A549 (cell line): Measurements from ENCODE around the gene LYPLA2. TPM values are rescaled to one million over a fixed set of nuclear protein-coding genes. Genes with fewer than 3 reads are reported as not detected.
A peak's percentile ranks its signal among the peaks of the same experiment; 100 is the strongest.

Experiments
- ATAC-seq, 2 experiments: fragments of 200-7000 bp in 1 of 2; fragments of >200 bp in 1 of 2; cut with Nextera tagmentation in 1 of 2; cut with Tn5 transposase in 1 of 2; 3 replicates each; pipeline versions ENCODE4 v1.8.0 to v1.9.1; 2018 to 2020; ENCODE audit warnings: mild to moderate bottlenecking in 1 of 2, moderate library complexity in 1 of 2
- CTCF ChIA-PET: fragments of 300-600 bp; sonication (Branson Sonifier 250); formaldehyde crosslinking; extraction: SDS; loops from one replicate; lab custom pipeline; 2021; ENCODE audit warnings: antibody characterized with exemption, inconsistent platforms; lab: Yijun Ruan, JAX
- POLR2A ChIA-PET: fragments of 350-600 bp; formaldehyde crosslinking; extraction: SDS; loops from one replicate; lab custom pipeline; 2021; ENCODE audit warnings: antibody characterized with exemption, inconsistent platforms; lab: Yijun Ruan, JAX
- DNase-seq, 2 experiments: peaks; one replicate each; pipeline versions ENCODE4 v3.0.0 to v3.0.0-alpha.2; 2011 to 2016; ENCODE audit warnings: low read depth in 1 of 2, low spot score in 1 of 2
- FAIRE-seq: peaks from 2 replicates; lab custom pipeline; 2011; peaks lifted over from hg19 to GRCh38; lab: Jason Lieb, UNC
- H3K27ac ChIP-seq, 2 experiments: fragments of >200 bp; sonication (Bioruptor Twin); formaldehyde crosslinking; 3 replicates each; pipeline ENCODE4 v1.5.1; 2016 to 2017
- H3K4me1 ChIP-seq: fragments of >200 bp; sonication (Bioruptor Twin); formaldehyde crosslinking; 3 replicates; pipeline ENCODE4 v1.6.1; 2016
- H3K4me2 ChIP-seq: fragments of >200 bp; sonication (Bioruptor Twin); formaldehyde crosslinking; 3 replicates; pipeline ENCODE4 v1.6.1; 2016
- H3K4me3 ChIP-seq: fragments of >200 bp; sonication (Bioruptor Twin); formaldehyde crosslinking; 3 replicates; pipeline ENCODE4 v1.5.1; 2016
- H3K9me3 ChIP-seq: fragments of >200 bp; sonication (Bioruptor Twin); formaldehyde crosslinking; 3 replicates; pipeline ENCODE4 v1.6.1; 2016
- BHLHE40 ChIP-seq: IDR thresholded peaks from 2 replicates; pipeline ENCODE4 v1.6.1; 2012; ENCODE audit warnings: low read depth, low read length, inconsistent platforms
- CBX8 ChIP-seq: fragments of 200-600 bp; sonication (generic); IDR thresholded peaks from 2 replicates; pipeline ENCODE4 v1.6.1; 2016
- CEBPB ChIP-seq, 2 experiments: fragments of >200 bp in 1 of 2; sonication (Bioruptor Twin) in 1 of 2; formaldehyde crosslinking in 1 of 2; IDR thresholded peaks; 2 replicates each; pipeline ENCODE4 v1.6.1; 2012 to 2016
- CHD2 ChIP-seq: fragments of 150-350 bp; IDR thresholded peaks from 2 replicates; pipeline ENCODE4 v1.6.1; 2014; ENCODE audit warnings: low read length; ENCODE audit not compliant: partially characterized antibody
- CHD4 ChIP-seq: fragments of 200-600 bp; sonication (generic); IDR thresholded peaks from 2 replicates; pipeline ENCODE4 v1.6.1; 2016; ENCODE audit warnings: antibody characterized with exemption, mild to moderate bottlenecking, borderline replicate concordance
- EHF ChIP-seq: fragments of 250-450 bp; sonication (Bioruptor Pico); IDR thresholded peaks from 2 replicates; pipeline ENCODE4 v1.5.0; 2020; ENCODE audit warnings: mild to moderate bottlenecking
- ELK1 ChIP-seq: fragments of 150-350 bp; IDR thresholded peaks from 2 replicates; pipeline ENCODE4 v1.6.1; 2014; ENCODE audit warnings: low read depth, mild to moderate bottlenecking, low read length
- ESRRA ChIP-seq: fragments of 150-350 bp; IDR thresholded peaks from 2 replicates; pipeline ENCODE4 v1.6.1; 2014; ENCODE audit warnings: mild to moderate bottlenecking, low read length, borderline replicate concordance
- GATA3 ChIP-seq: IDR thresholded peaks from 2 replicates; pipeline ENCODE4 v1.6.1; 2012; ENCODE audit warnings: borderline replicate concordance
- HEYL ChIP-seq: fragments of 250-450 bp; sonication (Bioruptor Pico); IDR thresholded peaks from 2 replicates; pipeline ENCODE4 v1.8.0; 2021; ENCODE audit warnings: mild to moderate bottlenecking, moderate library complexity
- HOXB13 ChIP-seq: fragments of 250-450 bp; sonication (Bioruptor Pico); IDR thresholded peaks from 2 replicates; pipeline ENCODE4 v1.5.0; 2020; ENCODE audit warnings: low read depth, mild to moderate bottlenecking, moderate library complexity
- KDM1A ChIP-seq: fragments of 200-600 bp; sonication (generic); IDR thresholded peaks from 2 replicates; pipeline ENCODE4 v1.6.1; 2016; ENCODE audit warnings: low read depth, mild to moderate bottlenecking
- MAFK ChIP-seq: fragments of 450-650 bp; IDR thresholded peaks from 2 replicates; pipeline ENCODE4 v1.6.1; 2014; ENCODE audit not compliant: partially characterized antibody
- MYC ChIP-seq: IDR thresholded peaks from 2 replicates; pipeline ENCODE4 v1.6.1; 2012; ENCODE audit warnings: mild to moderate bottlenecking, inconsistent platforms, low read length, improper control_type of control experiment, borderline replicate concordance
- NFE2L2 ChIP-seq: fragments of 150-350 bp; conservative IDR thresholded peaks from 2 replicates; pipeline ENCODE4 v1.6.1; 2014; ENCODE audit warnings: low read length
- PBX3 ChIP-seq: IDR thresholded peaks from 2 replicates; pipeline ENCODE4 v1.6.1; 2012
- REST ChIP-seq: fragments of 200-600 bp; sonication (generic); IDR thresholded peaks from 2 replicates; pipeline ENCODE4 v1.6.1; 2016; ENCODE audit warnings: antibody characterized with exemption, mild to moderate bottlenecking, moderate library complexity
- SMC3 ChIP-seq: fragments of >200 bp; sonication (Bioruptor Twin); formaldehyde crosslinking; IDR thresholded peaks from 3 replicates; pipeline ENCODE4 v1.6.1; 2018; ENCODE audit warnings: inconsistent platforms
- SREBF2 ChIP-seq: fragments of 450-650 bp; IDR thresholded peaks from 2 replicates; pipeline ENCODE4 v1.6.1; 2014; ENCODE audit warnings: mild to moderate bottlenecking, moderate library complexity
- ZC3H11A ChIP-seq: fragments of 450-650 bp; IDR thresholded peaks from 2 replicates; pipeline ENCODE4 v1.6.1; 2014; ENCODE audit warnings: antibody characterized with exemption, mild to moderate bottlenecking
- WGBS: methylation state at CpG from one replicate; pipeline ENCODE4 v1.1.6; 2017; ENCODE audit errors: missing lambda C conversion rate; 5-methylcytosine and 5-hydroxymethylcytosine counted together
- polyA plus RNA-seq, 4 experiments: library from polyadenylated mRNA; depleted of rRNA in 3 of 4; stranded (reverse); fragments of >200 nt; fragmentation: RNase III in 1 of 4; extraction: RNeasy Plus Mini Kit Qiagen cat#74134 plus additional on column Dnase treatment in 1 of 4; gene quantifications; 2 replicates in 3 of 4; 3 replicates in 1 of 4; pipeline ENCODE4 v1.2.3, GENCODE V29; 2011 to 2017
- TF ChIP-seq, protein P1 (sequence below): IDR thresholded peaks from 2 replicates; pipeline ENCODE4 v1.6.1; 2012
- TF ChIP-seq, protein P2 (sequence below): fragments of >200 bp; sonication (Bioruptor Twin); formaldehyde crosslinking; IDR thresholded peaks from 3 replicates; pipeline ENCODE4 v1.6.1; 2016

LYPLA2 gene
- polyA plus RNA-seq, 2 of the 4 experiments (the other 2 are of a cell fraction): 17.8 to 49.2 TPM

DNA sequence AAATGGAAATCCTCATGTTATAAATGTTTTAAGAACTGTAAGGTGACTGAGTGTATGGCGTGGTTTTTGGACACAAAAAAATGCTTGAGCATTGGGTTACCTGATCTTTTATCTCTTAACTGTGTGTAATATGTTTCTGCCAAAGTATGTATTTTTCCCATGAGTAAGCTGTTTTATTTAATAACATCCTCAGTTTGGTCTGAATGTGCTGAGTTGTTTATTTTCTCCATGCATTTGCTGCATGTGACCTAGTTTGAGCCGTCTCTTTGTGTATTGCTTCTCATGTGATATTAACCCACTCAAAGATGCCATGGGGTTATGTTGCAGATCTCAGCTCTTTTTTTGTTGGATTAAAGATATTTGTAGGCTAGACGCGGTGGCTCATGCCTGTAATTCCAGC is 6.1 kb upstream of the LYPLA2 start:
- DNase-seq (no peak), FAIRE-seq (no peak), ATAC-seq (no peak)
- peaks cover 18% of the 10 kb centered on the region for H3K4me1 ChIP-seq
- POLR2A ChIA-PET: no interaction called here
- CTCF ChIA-PET: interaction anchor here (0.6 to 1.6 kb wide), 4 partner anchors 12 to 125 kb away, joined by 3 to 5 read pairs (median 3); no protein-coding TSS in a partner anchor
- no peak overlapping the region for H3K27ac ChIP-seq
- no peaks in the 10 kb centered on the region for H3K9me3 ChIP-seq
- no peak overlapping the region for H3K4me2 ChIP-seq
- no peak overlapping the region for H3K4me3 ChIP-seq
- TF ChIP-seq MAFK (peak; percentile 64), CHD4 (no peak), BHLHE40 (no peak)
- TF ChIP-seq, all 56 proteins: peak for 1
- 95% methylated on average over 4 of the region's 4 CpGs for WGBS

DNA sequence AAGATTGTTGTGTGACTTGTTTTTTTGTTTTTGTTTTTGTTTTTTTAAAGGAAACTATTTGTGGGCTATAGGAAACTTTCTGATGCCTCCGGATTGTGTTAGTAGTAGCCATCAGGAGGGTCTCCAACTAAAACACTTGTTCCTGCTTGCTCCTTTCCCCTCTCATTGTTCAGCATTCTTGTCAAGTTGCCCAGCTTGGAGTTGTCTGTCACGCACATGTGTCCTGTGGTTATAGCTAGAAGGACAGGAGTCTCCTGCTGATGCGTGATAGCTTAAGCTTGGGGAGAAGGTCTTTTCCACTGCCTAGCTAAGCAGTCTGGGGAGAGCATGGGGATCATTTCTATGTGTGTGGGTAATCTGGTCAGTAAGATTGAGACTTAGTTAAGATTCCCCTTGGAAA is 3.2 kb upstream of the LYPLA2 start:
- Histone ChIP-seq H3K27ac (no peak overlapping the region), H3K4me3 (no peak overlapping the region), H3K9me3 (no peaks in the 10 kb centered on the region), H3K4me2 (no peak overlapping the region), H3K4me1 (peaks cover 27% of the 10 kb centered on the region)
- DNase-seq: no peak
- FAIRE-seq: no peak
- CTCF ChIA-PET: interaction anchor here (0.7 to 1.7 kb wide), 2 partner anchors 9 to 11 kb away, joined by 5 read pairs; no protein-coding TSS in a partner anchor
- 91% methylated on average over 3 of the region's 3 CpGs for WGBS
- POLR2A ChIA-PET: interaction anchor here (1.1 kb wide), 1 partner anchor 9 kb away, joined by 3 read pairs; no protein-coding TSS in a partner anchor
- ATAC-seq: no peak
- no peak for TF ChIP-seq CBX8
- no peak for TF ChIP-seq GATA3
- TF ChIP-seq CHD2: no peak
- TF ChIP-seq, protein P1, sequence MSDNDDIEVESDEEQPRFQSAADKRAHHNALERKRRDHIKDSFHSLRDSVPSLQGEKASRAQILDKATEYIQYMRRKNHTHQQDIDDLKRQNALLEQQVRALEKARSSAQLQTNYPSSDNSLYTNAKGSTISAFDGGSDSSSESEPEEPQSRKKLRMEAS: no peak
- no peak for TF ChIP-seq EHF (CRISPR knock-in tag)
- TF ChIP-seq ZC3H11A: no peak
- no peak for TF ChIP-seq ELK1
- TF ChIP-seq, protein P2, sequence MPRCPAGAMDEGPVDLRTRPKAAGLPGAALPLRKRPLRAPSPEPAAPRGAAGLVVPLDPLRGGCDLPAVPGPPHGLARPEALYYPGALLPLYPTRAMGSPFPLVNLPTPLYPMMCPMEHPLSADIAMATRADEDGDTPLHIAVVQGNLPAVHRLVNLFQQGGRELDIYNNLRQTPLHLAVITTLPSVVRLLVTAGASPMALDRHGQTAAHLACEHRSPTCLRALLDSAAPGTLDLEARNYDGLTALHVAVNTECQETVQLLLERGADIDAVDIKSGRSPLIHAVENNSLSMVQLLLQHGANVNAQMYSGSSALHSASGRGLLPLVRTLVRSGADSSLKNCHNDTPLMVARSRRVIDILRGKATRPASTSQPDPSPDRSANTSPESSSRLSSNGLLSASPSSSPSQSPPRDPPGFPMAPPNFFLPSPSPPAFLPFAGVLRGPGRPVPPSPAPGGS: no peak
- no peak for TF ChIP-seq MYC
- TF ChIP-seq HEYL (CRISPR knock-in tag): no peak
- no peak for TF ChIP-seq REST
- TF ChIP-seq NFE2L2: no peak
- no peak for TF ChIP-seq KDM1A
- no peak for TF ChIP-seq SMC3
- no peak for TF ChIP-seq HOXB13 (CRISPR knock-in tag)

DNA sequence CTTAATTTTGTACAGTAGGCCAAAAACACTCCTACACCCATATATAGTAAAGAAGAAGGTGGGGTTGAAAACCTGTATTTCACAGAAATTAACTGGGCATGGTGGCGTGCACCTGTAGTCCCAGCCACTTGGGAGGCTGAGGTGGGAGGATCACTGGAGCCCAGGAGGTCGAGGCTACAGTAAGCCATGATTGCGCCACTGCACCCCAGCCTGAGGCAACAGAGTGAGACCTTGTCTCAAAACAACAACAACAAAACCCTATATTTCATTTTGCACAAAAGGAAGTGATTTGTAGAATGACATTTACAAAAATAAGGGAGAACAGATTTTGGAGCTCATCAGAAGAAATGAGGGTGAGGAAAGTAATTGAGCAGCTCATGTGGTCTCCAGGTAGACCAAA is 2.2 kb upstream of the LYPLA2 start:
- FAIRE-seq (no peak), ATAC-seq (no peak), DNase-seq (no peak)
- H3K27ac ChIP-seq: peak overlapping the region in 1 of 2 experiments; percentile 93; a peak in 1 of 6 replicates
- H3K4me1 ChIP-seq: peaks cover 37% of the 10 kb centered on the region
- no peak for TF ChIP-seq ESRRA
- TF ChIP-seq CEBPB (IDR thresholded peaks at IDR 0.05): peak in 1 of 2 experiments; percentile 6; a peak in 1 of 4 replicates
- TF ChIP-seq PBX3: no peak
- TF ChIP-seq SREBF2: no peak
- ChIA-PET POLR2A (interaction anchor here (1.1 to 1.4 kb wide), 2 partner anchors 10 kb away, joined by 3 to 8 read pairs; partner anchors contain the start of gene PITHD1), CTCF (interaction anchor here (0.6 to 1.7 kb wide), 4 partner anchors 8 to 128 kb away, joined by 3 to 6 read pairs (median 4); no protein-coding TSS in a partner anchor)
- WGBS: 88% methylated on average over 3 of the region's 3 CpGs
- H3K4me2 ChIP-seq: peak overlapping the region; percentile 97; the same call in 1 of the 3 replicates
- no peaks in the 10 kb centered on the region for H3K9me3 ChIP-seq
- no peak overlapping the region for H3K4me3 ChIP-seq
